GM21381 (cell line): ENCODE data around the gene FUS.
"Not testable (repeated sequence)": the region's sequence is repeated elsewhere in the genome, so short reads cannot be mapped to it uniquely, and the experiment has no call there.

Experiments
- ATAC-seq: cut with Tn5 transposase; IDR thresholded peaks from one replicate; pipeline ENCODE4 v1.9.1; 2021; ENCODE audit warnings: mild to moderate bottlenecking, moderate library complexity; ENCODE audit not compliant: unreplicated experiment

Gene FUS

GRCh38 chr16:31184888-31185287 is 4.9 kb downstream of the FUS start:
- no peak for ATAC-seq

DNA sequence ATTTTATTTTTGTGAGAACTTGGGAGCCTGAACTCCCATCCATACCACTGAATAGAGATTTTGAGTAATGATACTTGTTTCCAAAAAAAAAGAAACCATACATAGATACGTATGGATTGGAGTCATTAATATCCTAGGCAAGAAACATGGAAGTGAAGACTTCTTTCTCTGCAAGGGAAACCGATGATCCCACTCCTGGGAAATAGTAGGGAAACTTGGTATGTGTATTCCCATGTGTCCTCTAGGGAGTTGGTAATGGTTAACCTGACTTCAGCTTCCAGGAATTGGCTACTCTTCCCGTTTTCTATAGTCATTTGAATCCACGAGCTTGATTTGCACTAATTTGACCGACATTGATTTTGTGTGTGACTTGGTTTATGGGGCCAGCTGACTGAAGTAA is 5.4 kb downstream of the FUS start:
- no peak for ATAC-seq

DNA sequence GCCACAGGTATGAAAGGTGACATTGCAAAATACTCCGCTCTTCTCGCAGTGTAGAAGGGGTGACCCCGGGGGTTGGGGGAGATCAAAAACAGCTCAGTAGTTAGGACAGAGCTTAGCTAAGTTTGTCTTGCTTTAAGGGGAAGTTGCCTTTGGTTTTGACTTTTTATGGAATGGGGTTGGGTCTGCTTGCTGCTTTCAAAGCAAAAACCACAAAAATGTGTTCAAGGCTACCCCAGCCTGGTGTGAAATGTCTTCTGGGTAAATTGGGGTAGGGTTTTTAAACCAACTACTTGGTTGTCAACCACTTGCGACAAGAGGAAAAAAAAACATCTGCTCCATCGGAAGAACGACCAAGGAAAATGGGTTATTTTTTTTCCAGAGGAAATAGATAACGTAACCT is 6.2 kb downstream of the FUS start:
- no peak for ATAC-seq

- no peak for ATAC-seq
Observed at GRCh38 chr16:31186930-31187807, 7.2 kb downstream of the FUS start.

- ATAC-seq, result no peak
Observed at GRCh38 chr16:31187808-31188189, 7.9 kb downstream of the FUS start.

DNA sequence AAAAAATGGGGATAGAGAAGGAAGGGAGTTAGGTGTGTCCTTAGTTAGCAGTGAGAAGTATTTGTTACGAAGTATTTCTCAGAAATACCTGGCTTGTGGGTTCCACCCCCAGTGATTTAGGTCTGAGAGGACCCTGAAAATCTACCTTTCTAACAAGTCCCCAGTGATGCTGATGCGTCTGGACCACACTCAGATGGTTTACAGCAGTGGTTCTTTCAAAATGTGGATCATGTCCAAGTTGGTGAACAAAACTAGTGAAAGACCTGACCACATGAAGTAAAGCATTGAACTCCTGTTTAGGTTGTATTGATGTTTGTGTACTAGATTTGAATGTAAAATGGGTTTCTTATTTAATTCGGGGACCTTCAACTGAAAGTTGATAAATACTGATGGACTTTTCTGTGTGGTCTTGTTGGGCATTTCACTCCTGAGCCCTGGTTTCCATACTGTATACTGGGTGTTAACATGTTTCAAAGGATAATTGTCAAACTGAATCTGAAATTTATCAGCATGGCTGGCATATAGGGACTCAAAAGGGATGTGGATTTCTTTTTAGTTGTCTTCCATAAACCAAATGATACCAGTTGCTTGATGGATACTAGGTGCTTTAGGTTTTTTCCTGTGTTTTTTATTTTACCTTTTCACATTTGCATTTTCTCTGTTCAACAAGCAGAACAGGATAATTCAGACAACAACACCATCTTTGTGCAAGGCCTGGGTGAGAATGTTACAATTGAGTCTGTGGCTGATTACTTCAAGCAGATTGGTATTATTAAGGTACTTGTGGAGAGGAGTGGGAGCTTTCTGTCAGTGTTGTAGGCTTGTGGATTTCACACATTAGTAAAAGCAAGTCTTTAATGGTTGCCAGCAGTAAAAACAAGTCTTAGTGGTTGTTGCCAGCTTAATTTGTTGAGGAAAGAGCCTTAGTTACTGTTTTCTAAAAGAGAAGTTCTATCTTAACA is 8.8 kb downstream of the FUS start:
- no peak for ATAC-seq

- ATAC-seq, result no peak
Observed at GRCh38 chr16:31189412-31189778, 9.5 kb downstream of the FUS start.

GRCh38 chr16:31190061-31190460 is 10.1 kb downstream of the FUS start:
- ATAC-seq, result no peak

DNA sequence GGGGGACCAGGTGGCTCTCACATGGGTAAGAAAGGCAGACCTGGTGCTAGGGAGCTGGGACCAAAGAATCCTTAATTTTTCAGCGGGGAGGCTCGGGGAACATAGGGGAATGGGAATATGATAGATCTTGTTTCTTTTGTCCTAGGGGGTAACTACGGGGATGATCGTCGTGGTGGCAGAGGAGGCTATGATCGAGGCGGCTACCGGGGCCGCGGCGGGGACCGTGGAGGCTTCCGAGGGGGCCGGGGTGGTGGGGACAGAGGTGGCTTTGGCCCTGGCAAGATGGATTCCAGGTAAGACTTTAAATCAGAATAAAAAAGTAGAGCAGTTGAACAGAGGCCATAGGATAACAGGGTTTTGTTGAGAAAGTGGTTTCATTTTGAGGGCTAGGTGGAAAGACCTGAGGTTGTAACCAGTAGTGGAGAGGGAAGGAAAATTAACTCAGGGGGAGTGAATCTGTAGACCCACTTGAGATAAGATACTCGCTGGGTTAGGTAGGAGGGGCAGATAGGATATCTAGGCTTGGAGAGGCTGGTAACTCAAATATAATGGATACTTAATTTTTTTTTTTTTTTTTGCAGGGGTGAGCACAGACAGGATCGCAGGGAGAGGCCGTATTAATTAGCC is 11.0 kb downstream of the FUS start:
- no peak for ATAC-seq

DNA sequence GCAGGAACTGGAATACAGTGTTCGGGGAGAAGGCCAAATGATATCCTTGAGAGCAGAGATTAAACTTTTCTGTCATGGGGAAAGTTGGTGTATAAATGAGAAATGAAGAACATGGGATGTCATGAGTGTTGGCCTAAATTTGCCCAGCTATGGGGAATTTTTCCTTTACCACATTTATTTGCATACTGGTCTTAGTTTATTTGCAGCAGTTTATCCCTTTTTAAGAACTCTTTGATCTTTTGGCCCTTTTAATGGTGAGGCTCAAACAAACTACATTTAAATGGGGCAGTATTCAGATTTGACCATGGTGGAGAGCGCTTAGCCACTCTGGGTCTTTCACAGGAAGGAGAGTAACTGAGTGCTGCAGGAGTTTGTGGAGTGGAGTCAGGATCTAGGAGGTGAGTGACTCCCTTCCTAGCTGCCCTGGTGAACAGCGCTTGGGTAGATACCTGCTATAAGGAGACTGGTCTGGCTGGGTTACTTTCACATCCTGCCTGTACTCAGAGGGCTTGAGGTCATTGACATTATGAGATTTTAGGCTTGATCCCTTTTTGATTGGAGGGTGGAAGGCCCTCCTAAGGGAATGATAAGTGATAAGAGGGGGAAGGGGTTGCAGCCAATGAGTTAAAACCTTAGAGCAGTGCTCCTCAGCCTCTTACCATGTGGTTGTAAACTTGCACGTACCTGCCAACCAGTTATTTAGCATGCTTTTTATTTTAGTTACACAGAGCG is 11.9 kb downstream of the FUS start:
- no peak for ATAC-seq

DNA sequence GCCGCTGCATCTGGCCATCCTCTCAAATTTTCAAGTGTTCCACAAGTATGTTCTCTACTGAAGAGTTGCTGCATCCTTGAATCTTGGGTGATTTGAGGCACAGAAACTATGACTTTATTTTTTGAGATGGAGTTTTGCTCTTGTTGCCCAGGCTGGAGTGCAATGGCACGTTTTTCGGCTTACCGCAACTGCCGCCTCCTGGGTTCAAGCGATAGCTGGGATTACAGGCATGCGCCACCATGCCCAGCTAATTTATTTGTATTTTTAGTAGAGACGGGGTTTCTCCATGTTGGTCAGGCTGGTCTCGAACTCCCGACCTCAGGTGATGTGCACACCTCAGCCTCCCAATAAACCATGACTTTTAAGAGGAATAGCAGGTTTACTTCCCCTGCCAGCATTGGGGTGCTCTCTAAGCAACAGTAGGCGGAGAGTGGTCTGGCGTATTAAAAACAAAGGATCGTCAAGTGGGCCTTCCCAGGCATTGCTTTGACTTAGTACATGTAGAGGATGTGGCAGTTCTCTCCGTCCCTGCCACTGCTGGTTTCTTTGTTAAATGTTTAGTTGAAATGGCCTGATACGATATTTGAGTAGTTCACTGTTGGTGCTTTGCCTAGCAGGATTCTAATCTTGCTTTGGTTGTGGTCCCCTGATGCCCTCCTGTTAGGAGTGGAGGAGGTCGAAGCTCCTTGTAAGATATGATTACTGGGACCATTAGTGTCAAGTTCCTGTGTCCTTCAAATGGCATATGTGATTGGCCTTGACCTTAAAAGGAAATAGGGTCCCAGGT is 13.1 kb downstream of the FUS start:
- no peak for ATAC-seq

- ATAC-seq, result no peak
Observed at GRCh38 chr16:31193874-31194273, 13.9 kb downstream of the FUS start.

- no peak for ATAC-seq
Observed at GRCh38 chr16:31194898-31195297, 15.0 kb downstream of the FUS start.

DNA sequence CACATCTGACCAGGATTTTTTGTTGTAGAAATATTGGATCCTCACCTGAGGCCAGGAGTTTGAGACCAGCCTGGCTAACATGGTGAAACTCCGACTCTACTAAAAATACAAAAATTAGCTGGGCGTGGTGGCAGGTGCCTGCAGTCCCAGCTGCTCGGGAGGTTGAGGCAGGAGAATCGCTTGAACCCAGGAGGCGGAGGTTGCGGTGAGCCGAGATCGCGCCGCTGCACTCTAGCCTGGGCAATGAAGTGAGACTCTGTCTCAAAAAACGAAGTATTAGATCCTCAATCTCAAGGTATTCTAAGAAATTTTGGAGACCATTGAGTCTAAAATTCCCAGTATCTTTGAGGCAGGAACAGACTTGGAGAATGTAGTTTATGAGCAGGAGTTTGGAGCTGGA is 15.9 kb downstream of the FUS start:
- ATAC-seq, result not testable (repeated sequence)

DNA sequence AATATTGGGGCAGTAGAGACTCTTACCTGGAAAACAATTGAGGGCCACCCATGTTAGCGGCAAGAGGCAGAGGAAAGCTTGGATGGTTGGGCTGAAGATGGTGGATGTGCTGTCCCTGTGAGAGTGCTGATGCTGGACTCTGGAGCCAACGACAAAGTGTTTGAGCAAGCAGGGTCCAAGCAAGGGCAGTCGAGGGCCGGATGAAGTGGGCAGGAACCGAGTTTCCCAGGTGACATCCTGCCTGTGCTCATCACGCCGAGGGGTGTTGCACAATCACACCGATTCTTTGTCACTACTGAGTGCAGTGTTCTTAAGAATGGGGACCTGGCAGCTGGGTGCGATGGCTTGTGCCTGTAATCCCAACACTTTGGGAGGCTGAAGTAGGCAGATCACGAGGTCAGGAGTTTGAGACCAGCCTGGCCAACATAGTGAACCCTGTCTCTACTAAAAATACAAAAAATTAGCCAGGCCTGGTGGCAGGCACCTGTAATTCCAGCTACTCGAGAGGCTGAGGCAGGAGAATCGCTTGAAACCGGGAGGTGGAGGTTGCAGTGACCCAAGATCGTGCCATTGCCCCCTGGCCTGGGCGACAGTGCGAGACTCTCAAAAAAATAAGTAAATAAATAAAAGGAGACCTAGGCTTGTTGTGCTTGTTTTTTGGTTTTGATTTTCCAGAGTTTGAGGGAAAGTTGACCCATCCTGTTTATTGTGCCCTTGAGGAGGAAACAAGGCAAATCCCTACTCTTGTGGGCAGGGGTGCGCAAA is 16.6 kb downstream of the FUS start:
- no peak for ATAC-seq

DNA sequence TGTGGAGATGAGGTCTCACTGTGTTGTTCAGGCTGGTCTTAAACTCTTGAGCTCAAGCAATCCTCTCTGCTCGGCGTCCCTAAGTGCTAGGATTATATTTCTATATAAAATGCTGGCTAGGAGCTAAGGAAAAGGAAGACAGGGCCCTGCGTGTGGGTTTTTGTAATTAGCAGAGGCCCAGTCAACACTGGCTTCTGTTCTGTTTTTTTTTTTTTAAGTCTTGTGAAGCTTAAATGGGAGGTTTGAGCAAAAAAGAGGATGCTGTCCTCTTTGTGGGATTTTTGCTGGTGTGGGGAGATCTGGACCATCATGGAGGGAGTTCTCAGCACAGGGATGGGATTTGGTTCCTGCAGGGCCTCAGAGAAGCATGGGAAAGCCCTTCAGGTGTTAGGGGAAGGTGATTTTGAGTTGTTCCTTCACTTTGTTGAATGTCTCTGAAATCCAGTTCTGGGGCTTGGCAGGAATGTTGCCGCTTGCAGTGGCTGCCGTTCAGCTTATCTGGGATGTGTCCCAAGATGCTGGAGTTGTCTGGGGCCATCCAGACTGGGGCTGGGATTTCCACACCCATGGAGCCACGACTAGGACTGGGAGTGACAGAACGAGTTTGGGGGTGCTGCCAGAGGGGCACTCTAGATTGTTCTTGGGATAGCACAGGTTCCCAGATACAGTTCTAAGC is 18.4 kb downstream of the FUS start:
- no peak for ATAC-seq

DNA sequence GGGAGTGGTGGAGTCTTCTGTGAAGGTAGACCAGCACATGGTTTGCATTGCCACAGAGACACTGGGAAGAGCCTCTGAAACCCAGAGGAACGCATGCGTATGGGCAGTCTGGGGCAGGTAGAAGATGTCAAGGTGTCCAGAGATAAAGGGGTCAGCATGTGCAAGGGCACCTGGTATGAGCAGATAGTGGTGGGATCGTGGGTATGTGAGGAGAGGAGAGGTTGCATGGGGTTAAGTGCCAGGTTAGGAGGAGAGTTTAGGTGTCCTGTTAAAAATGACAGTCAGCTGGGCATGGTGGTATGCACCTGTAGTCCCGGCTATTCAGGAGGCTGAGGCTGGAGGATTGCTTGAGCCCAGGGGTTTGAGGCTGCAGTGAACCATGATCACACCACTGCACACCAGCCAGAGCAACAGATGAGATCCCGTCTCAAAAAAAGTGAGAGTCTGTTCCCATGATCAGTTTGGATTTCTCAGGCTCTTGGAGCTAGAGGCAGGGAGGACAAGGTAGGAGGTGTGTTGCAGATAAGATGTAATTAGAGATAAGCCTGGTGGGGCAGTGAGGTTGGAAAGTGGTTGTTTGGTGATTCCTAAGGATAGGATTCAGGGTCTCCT is 19.6 kb downstream of the FUS start:
- ATAC-seq, result no peak

DNA sequence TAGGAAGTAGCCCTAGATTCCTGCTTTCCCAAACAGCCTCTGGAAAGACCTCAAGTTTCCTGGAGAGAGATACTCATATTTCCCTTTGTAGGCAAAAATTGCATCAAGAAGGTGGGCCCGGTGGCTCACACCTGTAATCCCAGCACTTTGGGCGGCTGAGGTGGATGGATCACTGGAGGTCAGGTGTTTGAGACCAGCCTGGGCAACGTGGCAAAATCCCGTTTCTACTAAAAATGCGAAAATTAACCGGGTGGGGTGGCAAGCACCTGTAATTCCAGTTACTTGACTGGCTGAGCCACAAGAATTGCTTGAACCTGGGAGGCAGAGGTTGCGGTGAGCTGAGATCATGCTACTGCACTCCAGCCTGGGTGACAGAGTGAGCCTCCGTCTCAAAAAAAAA is 20.2 kb downstream of the FUS start:
- not testable (repeated sequence) for ATAC-seq
